HG03342 (cell line): Measurements from ENCODE around the gene MPP2.
"Not testable (repeated sequence)": the region's sequence is repeated elsewhere in the genome, so short reads cannot be mapped to it uniquely, and the experiment has no call there.

Experiments
- ATAC-seq: cut with Tn5 transposase; IDR thresholded peaks from one replicate; pipeline ENCODE4 v1.9.1; 2021; ENCODE audit warnings: mild to moderate bottlenecking, moderate library complexity; ENCODE audit not compliant: unreplicated experiment

The MPP2 gene

GRCh38 chr17:43852571-43852970 lies 54.8 kb downstream of the MPP2 start:
- ATAC-seq: no peak

GRCh38 chr17:43849116-43849515 lies 58.2 kb downstream of the MPP2 start:
- ATAC-seq: no peak

GRCh38 chr17:43848601-43849000 lies 58.7 kb downstream of the MPP2 start:
- no peak for ATAC-seq

GRCh38 chr17:43846963-43847371 lies 60.4 kb downstream of the MPP2 start, which contains the start of gene CD300LG:
Gene CD300LG, plus strand, starts transcription at chr17:43847176. Its CDS starts 41 bp downstream, at chr17:43847217.
- ATAC-seq: no peak

- ATAC-seq: no peak
Observed at GRCh38 chr17:43846221-43846712, 61.1 kb downstream of the MPP2 start.

- no peak for ATAC-seq
Observed at GRCh38 chr17:43845766-43846165, 61.6 kb downstream of the MPP2 start.

- no peak for ATAC-seq
Observed at GRCh38 chr17:43844241-43844640, 63.1 kb downstream of the MPP2 start.

- no peak for ATAC-seq
Observed at GRCh38 chr17:43842975-43843325, 64.4 kb downstream of the MPP2 start.

GRCh38 chr17:43842091-43842974 lies 65.0 kb downstream of the MPP2 start:
- ATAC-seq: not testable (repeated sequence)

- no peak for ATAC-seq
Observed at GRCh38 chr17:43841282-43841681, 66.1 kb downstream of the MPP2 start.

- ATAC-seq: no peak
Observed at GRCh38 chr17:43840814-43841213, 66.5 kb downstream of the MPP2 start.

GRCh38 chr17:43839670-43840108 lies 67.6 kb downstream of the MPP2 start:
- no peak for ATAC-seq

GRCh38 chr17:43834106-43834505 lies 73.2 kb downstream of the MPP2 start:
- ATAC-seq: no peak

GRCh38 chr17:43832976-43833829 lies 74.1 kb downstream of the MPP2 start, which contains the start of gene MPP3:
Gene MPP3, minus strand, starts transcription at chr17:43833146. Its CDS starts 1,240 bp downstream, at chr17:43831906.
- ATAC-seq: no peak

GRCh38 chr17:43832168-43832975 lies 75.0 kb downstream of the MPP2 start:
- ATAC-seq: no peak

- no peak for ATAC-seq
Observed at GRCh38 chr17:43831633-43832032, 75.7 kb downstream of the MPP2 start.

GRCh38 chr17:43830510-43831140 lies 76.7 kb downstream of the MPP2 start:
- ATAC-seq: no peak

GRCh38 chr17:43829738-43830137 lies 77.6 kb downstream of the MPP2 start:
- ATAC-seq: no peak

- no peak for ATAC-seq
Observed at GRCh38 chr17:43827596-43827995, 79.7 kb downstream of the MPP2 start.

- no peak for ATAC-seq
Observed at GRCh38 chr17:43826206-43826605, 81.1 kb downstream of the MPP2 start.
